Measurements from ENCODE around the gene ATE1. TPM values are rescaled to one million over a fixed set of nuclear protein-coding genes. Genes with fewer than 3 reads are reported as not detected.

The ATE1 gene
- total and polyA plus RNA-seq, 8 donors, result 24.5 to 35.4 (median 31.9) TPM

DNA sequence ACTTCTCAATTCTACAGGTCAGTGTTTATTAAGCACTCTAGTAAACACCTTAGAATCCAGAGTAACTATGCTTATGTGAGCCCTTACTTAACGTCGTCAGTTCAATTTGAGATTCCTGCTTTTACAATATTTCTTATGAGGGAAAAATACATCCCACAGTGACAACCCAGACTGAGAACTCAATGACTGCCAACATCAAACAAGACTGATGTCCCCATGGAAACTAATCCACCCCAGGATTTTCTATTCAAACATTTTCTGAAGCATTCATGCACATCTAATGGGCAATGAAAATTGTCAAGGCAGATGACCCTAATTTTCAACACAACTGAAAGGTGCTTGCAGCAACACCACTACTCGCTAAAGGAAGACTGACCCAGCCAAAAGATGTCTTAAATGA lies 67.0 kb downstream of the ATE1 start:
- H3K27me3 ChIP-seq, result no peaks in the 10 kb centered on the region
- H3K4me1 ChIP-seq, result no peaks in the 10 kb centered on the region
- TF ChIP-seq, protein P1, sequence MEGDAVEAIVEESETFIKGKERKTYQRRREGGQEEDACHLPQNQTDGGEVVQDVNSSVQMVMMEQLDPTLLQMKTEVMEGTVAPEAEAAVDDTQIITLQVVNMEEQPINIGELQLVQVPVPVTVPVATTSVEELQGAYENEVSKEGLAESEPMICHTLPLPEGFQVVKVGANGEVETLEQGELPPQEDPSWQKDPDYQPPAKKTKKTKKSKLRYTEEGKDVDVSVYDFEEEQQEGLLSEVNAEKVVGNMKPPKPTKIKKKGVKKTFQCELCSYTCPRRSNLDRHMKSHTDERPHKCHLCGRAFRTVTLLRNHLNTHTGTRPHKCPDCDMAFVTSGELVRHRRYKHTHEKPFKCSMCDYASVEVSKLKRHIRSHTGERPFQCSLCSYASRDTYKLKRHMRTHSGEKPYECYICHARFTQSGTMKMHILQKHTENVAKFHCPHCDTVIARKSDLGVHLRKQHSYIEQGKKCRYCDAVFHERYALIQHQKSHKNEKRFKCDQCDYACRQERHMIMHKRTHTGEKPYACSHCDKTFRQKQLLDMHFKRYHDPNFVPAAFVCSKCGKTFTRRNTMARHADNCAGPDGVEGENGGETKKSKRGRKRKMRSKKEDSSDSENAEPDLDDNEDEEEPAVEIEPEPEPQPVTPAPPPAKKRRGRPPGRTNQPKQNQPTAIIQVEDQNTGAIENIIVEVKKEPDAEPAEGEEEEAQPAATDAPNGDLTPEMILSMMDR (IDR thresholded peaks at IDR 0.05), result no peak
- H3K9me3 ChIP-seq, result no peaks in the 10 kb centered on the region
- intact Hi-C loops (cut with DNase I), result no loop called here
- H3K36me3 ChIP-seq, result peaks cover 0 to 26% of the 10 kb centered on the region in 2 donors
- no peak for DNase-seq
- no peak overlapping the region for H3K4me3 ChIP-seq
- no peak for ATAC-seq
- no peak overlapping the region for H3K27ac ChIP-seq

DNA sequence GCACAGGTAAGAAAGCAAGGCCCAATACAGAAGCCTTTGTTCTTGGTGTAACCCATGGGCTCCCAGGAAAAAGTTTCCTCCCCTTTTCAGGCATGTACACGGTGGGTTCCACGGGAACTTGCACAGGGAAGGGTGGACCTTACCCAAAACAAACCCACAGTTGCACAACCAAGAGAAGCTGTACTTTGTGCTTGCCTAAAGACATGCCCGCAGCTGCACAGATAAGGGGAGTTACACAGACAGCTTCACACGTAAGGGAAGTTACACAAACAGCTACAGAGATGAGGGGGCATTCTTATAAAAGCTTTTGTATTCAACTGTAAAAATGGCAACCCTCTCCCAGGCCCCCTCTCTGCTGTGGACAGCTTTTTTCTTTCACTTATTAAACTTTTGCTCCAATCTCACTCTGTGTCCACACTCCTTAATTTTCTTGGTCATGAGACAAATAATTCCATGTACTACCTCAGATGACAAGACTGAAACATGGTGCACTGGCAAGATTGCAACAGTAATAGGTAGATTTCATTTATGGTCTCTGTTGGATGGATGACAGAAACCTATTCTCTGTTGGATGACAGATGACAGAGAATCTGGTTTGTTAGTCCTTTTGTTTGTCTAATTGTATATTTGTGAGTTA lies 72.9 kb downstream of the ATE1 start:
- Histone ChIP-seq H3K9me3 (no peaks in the 10 kb centered on the region), H3K27me3 (no peaks in the 10 kb centered on the region), H3K4me3 (no peak overlapping the region), H3K27ac (no peak overlapping the region), H3K4me1 (no peaks in the 10 kb centered on the region), H3K36me3 (peaks cover 0 to 46% of the 10 kb centered on the region in 2 donors)
- ATAC-seq (no peak), DNase-seq (no peak)
- TF ChIP-seq, protein P1 (IDR thresholded peaks at IDR 0.05), result no peak
- intact Hi-C loops (cut with DNase I), result no loop called here

DNA sequence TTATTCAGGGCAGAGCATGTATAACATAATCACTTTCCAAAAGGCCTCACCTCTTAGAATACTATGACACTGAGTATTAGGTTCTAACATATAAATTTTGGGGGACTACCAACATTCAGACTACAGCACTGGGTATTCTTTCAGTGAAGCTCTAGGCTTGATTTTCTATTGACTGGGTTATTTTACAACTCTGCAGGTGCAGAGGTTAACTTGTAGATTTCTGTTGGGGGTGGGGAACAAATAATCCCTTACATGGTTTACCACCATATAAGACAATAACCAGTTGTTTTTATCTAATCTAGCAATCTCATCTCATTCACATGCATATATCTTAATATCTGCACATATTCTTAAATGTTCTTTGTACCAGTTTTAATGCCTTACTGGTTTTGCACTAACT lies 73.9 kb downstream of the ATE1 start:
- H3K4me3 ChIP-seq, result no peak overlapping the region
- TF ChIP-seq, protein P1 (IDR thresholded peaks at IDR 0.05), result no peak
- no peaks in the 10 kb centered on the region for H3K27me3 ChIP-seq
- intact Hi-C loops (cut with DNase I), result no loop called here
- peaks cover 0 to 45% of the 10 kb centered on the region in 2 donors for H3K36me3 ChIP-seq
- H3K27ac ChIP-seq, result no peak overlapping the region
- DNase-seq, result no peak
- H3K9me3 ChIP-seq, result no peaks in the 10 kb centered on the region
- no peaks in the 10 kb centered on the region for H3K4me1 ChIP-seq
- no peak for ATAC-seq

DNA sequence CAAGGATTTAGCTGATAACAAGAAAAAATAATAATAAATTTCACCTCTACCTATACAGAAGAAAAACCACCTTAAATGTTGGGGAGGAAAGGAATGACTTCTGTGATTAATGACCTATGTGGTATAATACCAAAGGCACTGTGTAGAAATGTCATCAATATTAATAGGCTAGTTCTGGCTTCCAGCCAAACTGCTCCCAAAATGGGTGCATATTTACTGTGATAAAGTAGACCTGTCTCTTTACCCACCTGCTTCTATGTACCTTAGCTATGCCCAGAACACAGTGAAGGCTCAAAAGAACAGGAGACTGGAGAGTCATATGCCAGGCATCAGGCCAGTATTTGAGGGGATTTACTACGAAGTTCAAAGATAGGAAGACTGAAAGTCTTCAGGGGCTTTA lies 76.0 kb downstream of the ATE1 start:
- ATAC-seq (no peak), DNase-seq (no peak)
- Histone ChIP-seq H3K9me3 (no peaks in the 10 kb centered on the region), H3K36me3 (peaks cover 0 to 56% of the 10 kb centered on the region in 2 donors), H3K27ac (no peak overlapping the region), H3K27me3 (no peaks in the 10 kb centered on the region), H3K4me3 (no peak overlapping the region), H3K4me1 (no peaks in the 10 kb centered on the region)
- intact Hi-C loops (cut with DNase I), result no loop called here
- TF ChIP-seq, protein P1 (IDR thresholded peaks at IDR 0.05), result no peak

DNA sequence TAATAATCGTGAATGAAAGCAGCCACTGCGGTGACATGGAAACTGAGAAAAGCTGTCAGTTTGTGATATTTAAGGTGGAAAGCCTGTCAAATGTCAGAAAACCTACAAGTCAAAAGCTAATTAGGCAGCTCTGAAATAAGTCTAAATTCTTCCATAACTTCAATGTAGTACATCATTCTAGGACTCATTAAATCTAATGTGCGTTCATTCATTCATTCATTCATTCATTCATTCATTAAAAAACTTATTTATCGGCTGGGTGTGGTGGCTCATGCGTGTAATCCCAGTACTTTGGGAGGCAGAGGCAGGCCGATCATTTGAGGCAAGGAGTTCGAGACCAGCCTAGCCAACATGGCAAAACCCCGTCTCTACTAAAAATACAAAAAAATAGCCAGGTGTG lies 79.7 kb downstream of the ATE1 start:
- H3K27me3 ChIP-seq, result no peaks in the 10 kb centered on the region
- ATAC-seq, result no peak
- no peak for DNase-seq
- TF ChIP-seq, protein P1 (IDR thresholded peaks at IDR 0.05), result no peak
- H3K4me1 ChIP-seq, result no peaks in the 10 kb centered on the region
- intact Hi-C loops (cut with DNase I), result no loop called here
- no peak overlapping the region for H3K4me3 ChIP-seq
- no peak overlapping the region for H3K27ac ChIP-seq
- no peaks in the 10 kb centered on the region for H3K9me3 ChIP-seq
- peaks cover 0 to 33% of the 10 kb centered on the region in 2 donors for H3K36me3 ChIP-seq

Measured in left lung (tissue), 10 donors.